Endothelial cell of umbilical vein (primary cell): ENCODE results near the gene MCUR1. TPM values are rescaled to one million over a fixed set of nuclear protein-coding genes. Genes with fewer than 3 reads are reported as not detected.

Experiments
- BruUV-seq: library from RNA; stranded (reverse); fragments of 400-500 nt; replicated peaks from 2 replicates; lab custom pipeline; 2021; lab: Mats Ljungman, UMichigan
- CTCF ChIA-PET: fragments of 300-600, 350-600 bp; sonication (Branson Sonifier 250); formaldehyde crosslinking; loops from one replicate; lab custom pipeline; 2021; ENCODE audit warnings: antibody characterized with exemption, inconsistent platforms; lab: Charles Lee
- POLR2A ChIA-PET: fragments of 300-600, 350-600 bp; sonication (Branson Sonifier 250); formaldehyde crosslinking; loops from one replicate; lab custom pipeline; 2021; ENCODE audit warnings: antibody characterized with exemption, inconsistent platforms; lab: Charles Lee
- DNase-seq: peaks from one replicate; pipeline ENCODE4 v3.0.0-alpha.2; 2011; ENCODE audit warnings: low read depth, low spot score
- FAIRE-seq: peaks from 2 replicates; lab custom pipeline; 2011; peaks lifted over from hg19 to GRCh38; lab: Jason Lieb, UNC
- H2AFZ ChIP-seq: 2 replicates; pipeline ENCODE4 v1.6.0; 2012; ENCODE audit warnings: low read depth, low read length, control low read depth, inconsistent platforms
- H3K27ac ChIP-seq: 2 replicates; pipeline ENCODE4 v1.5.1; 2011; ENCODE audit warnings: low read depth, mild to moderate bottlenecking, control low read depth, low read length, moderate library complexity; ENCODE audit not compliant: insufficient read depth
- H3K27me3 ChIP-seq, 2 experiments: 2 replicates each; pipeline versions ENCODE4 v1.6.0 to v1.6.1; 2011; ENCODE audit warnings: low read length in 2 of 2, mixed read lengths in 1 of 2; ENCODE audit not compliant: control insufficient read depth in 2 of 2, insufficient read depth in 2 of 2
- H3K36me3 ChIP-seq, 2 experiments: 2 replicates in 1 of 2; 3 replicates in 1 of 2; pipeline ENCODE4 v1.5.1; 2011; ENCODE audit warnings: low read length in 2 of 2, mild to moderate bottlenecking in 1 of 2, moderate library complexity in 1 of 2; ENCODE audit not compliant: control insufficient read depth in 2 of 2, insufficient read depth in 2 of 2; ENCODE audit errors: extremely low read depth in 1 of 2
- H3K4me1 ChIP-seq: 3 replicates; pipeline ENCODE4 v1.5.1; 2011; ENCODE audit warnings: mild to moderate bottlenecking, low read length; ENCODE audit not compliant: control insufficient read depth, insufficient read depth; ENCODE audit errors: extremely low read depth
- H3K4me2 ChIP-seq: 2 replicates; pipeline ENCODE4 v1.6.1; 2011; ENCODE audit warnings: low read length, control low read depth, mixed read lengths; ENCODE audit not compliant: insufficient read depth
- H3K4me3 ChIP-seq, 3 experiments: fragments of 200-600 bp in 1 of 3; sonication (generic), shearing (Covaris generic) in 1 of 3; replicated peaks in 1 of 3; 2 replicates each; pipeline ENCODE4 v1.5.1; 2011 to 2016; ENCODE audit warnings: control low read depth in 3 of 3, low read length in 3 of 3, mild to moderate bottlenecking in 2 of 3, inconsistent platforms in 1 of 3, low read depth in 1 of 3, moderate library complexity in 1 of 3; ENCODE audit not compliant: insufficient read depth in 1 of 3
- H3K79me2 ChIP-seq: 2 replicates; pipeline ENCODE4 v1.6.0; 2012; ENCODE audit warnings: low read length, inconsistent platforms; ENCODE audit not compliant: control insufficient read depth, insufficient read depth
- H3K9ac ChIP-seq: replicated peaks from 2 replicates; pipeline ENCODE3; 2011; ENCODE audit warnings: low read length, control low read depth; ENCODE audit not compliant: insufficient read depth; ENCODE audit errors: extremely low read depth
- H3K9me1 ChIP-seq: replicated peaks from 3 replicates; pipeline ENCODE4 v1.6.0; 2011; ENCODE audit warnings: mild to moderate bottlenecking, low read length; ENCODE audit not compliant: control insufficient read depth, insufficient read depth; ENCODE audit errors: extremely low read depth
- H3K9me3 ChIP-seq: replicated peaks from 2 replicates; pipeline ENCODE4 v1.5.1; 2012; ENCODE audit warnings: low read length, inconsistent platforms; ENCODE audit not compliant: control insufficient read depth, insufficient read depth
- H4K20me1 ChIP-seq: replicated peaks from 2 replicates; pipeline ENCODE3; 2011; ENCODE audit warnings: mild to moderate bottlenecking, low read length; ENCODE audit not compliant: control insufficient read depth, insufficient read depth; ENCODE audit errors: extremely low read depth
- CTCF ChIP-seq, 2 donors: IDR thresholded peaks; 1 replicate in 1 of 2; 2 replicates in 1 of 2; pipeline ENCODE4 v1.5.1; 2011; ENCODE audit warnings: low read length in 2 of 2, mild to moderate bottlenecking in 2 of 2, moderate library complexity in 2 of 2, control low read depth in 1 of 2, inconsistent platforms in 1 of 2, low read depth in 1 of 2; ENCODE audit not compliant: insufficient read depth in 1 of 2; ENCODE audit errors: extremely low read depth in 1 of 2
- EZH2 ChIP-seq: IDR thresholded peaks from 2 replicates; pipeline ENCODE4 v1.6.1; 2012; ENCODE audit warnings: borderline replicate concordance, low read depth, mild to moderate bottlenecking, moderate library complexity, low read length, inconsistent platforms; ENCODE audit not compliant: severe bottlenecking
- FOS ChIP-seq: IDR thresholded peaks from 2 replicates; pipeline ENCODE4 v1.6.1; 2011; ENCODE audit warnings: mild to moderate bottlenecking, low read length, moderate library complexity, borderline replicate concordance; ENCODE audit not compliant: insufficient read depth
- GATA2 ChIP-seq: IDR thresholded peaks from 2 replicates; pipeline ENCODE4 v1.7.0; 2011; ENCODE audit warnings: low read depth, mild to moderate bottlenecking, moderate library complexity, mixed read lengths, low read length; ENCODE audit not compliant: insufficient read length, insufficient read depth
- JUN ChIP-seq: IDR thresholded peaks from 2 replicates; pipeline ENCODE4 v1.6.1; 2011; ENCODE audit warnings: borderline replicate concordance, low read depth; ENCODE audit not compliant: insufficient read length, insufficient read depth
- MAX ChIP-seq: IDR thresholded peaks from 2 replicates; pipeline ENCODE4 v1.6.1; 2011; ENCODE audit not compliant: insufficient read depth, insufficient read length
- MYC ChIP-seq: IDR thresholded peaks from one replicate; pipeline ENCODE4 v1.6.1; 2011; ENCODE audit warnings: mild to moderate bottlenecking, low read depth, low read length
- POLR2A ChIP-seq: IDR thresholded peaks from 2 replicates; pipeline ENCODE4 v1.6.1; 2012; ENCODE audit warnings: low read depth, mild to moderate bottlenecking, control low read depth, low read length
- POLR2AphosphoS5 ChIP-seq: IDR thresholded peaks from 2 replicates; pipeline ENCODE4 v1.6.1; 2012; ENCODE audit warnings: low read depth, mild to moderate bottlenecking, control low read depth, low read length, moderate library complexity; ENCODE audit not compliant: insufficient read depth
- dilution Hi-C: fragments of 300-500 bp; cut with MboI; formaldehyde crosslinking; loops from one replicate; pipeline ENCODE4 v1.15.0; 2019; ENCODE audit warnings: low sequenced_read_pairs; ENCODE audit not compliant: extremely low pct_ligation_motif_present
- intact Hi-C: fragments of 100-400 bp; cut with micrococcal nuclease; formaldehyde crosslinking; loops from one replicate; pipeline ENCODE4 v1.10.0; 2022
- polyA plus RNA-seq, 4 experiments: library from polyadenylated mRNA; depleted of rRNA in 3 of 4; stranded (reverse) in 3 of 4; unstranded in 1 of 4; fragments of >200 nt; gene quantifications; 2 replicates each; pipeline versions ENCODE4 v1.2.1 to v1.2.3, GENCODE V29; 2011 to 2012; ENCODE audit warnings: missing spikeins in 1 of 4
- total RNA-seq: library from RNA; stranded (reverse); gene quantifications from 2 replicates; pipeline ENCODE4 v1.2.3, GENCODE V29; 2021

Gene MCUR1
- total and polyA plus RNA-seq, 2 donors (not counting 3 experiments of a cell fraction or from before 2014, with no cell fraction given), result 6.2 to 21.2 TPM

GRCh38 chr6:13848522-13849150, 34.3 kb upstream of the MCUR1 start:
- dilution Hi-C loops (no loop called here), intact Hi-C loops (no loop called here)
- H3K27me3 ChIP-seq, result no peaks in the 10 kb centered on the region
- H3K9me1 ChIP-seq, result no peaks in the 10 kb centered on the region
- BruUV-seq, result no TSS peak
- CTCF ChIA-PET, result interaction anchor here (0.5 to 1.3 kb wide), 2 partner anchors 19 to 60 kb away, joined by 3 read pairs; no protein-coding TSS in a partner anchor
- no peaks in the 10 kb centered on the region for H3K36me3 ChIP-seq
- H3K4me3 ChIP-seq, result no peak overlapping the region
- FAIRE-seq (no peak), DNase-seq (no peak)
- no peak overlapping the region for H3K9ac ChIP-seq
- H4K20me1 ChIP-seq, result no peaks in the 10 kb centered on the region
- no peaks in the 10 kb centered on the region for H3K9me3 ChIP-seq
- H3K79me2 ChIP-seq, result no peaks in the 10 kb centered on the region
- no peak overlapping the region for H2AFZ ChIP-seq
- H3K4me2 ChIP-seq, result no peak overlapping the region
- no peaks in the 10 kb centered on the region for H3K4me1 ChIP-seq
- POLR2A ChIA-PET, result no interaction called here
- H3K27ac ChIP-seq, result no peak overlapping the region
- TF ChIP-seq MYC, result no peak
- TF ChIP-seq CTCF (IDR thresholded peaks at IDR 0.05; ENCODE audit: extremely low read depth in 1 of 2, insufficient read depth in 1 of 2, low read depth in 1 of 2, low read length in 2 of 2), result no peak
- no peak for TF ChIP-seq POLR2A
- TF ChIP-seq EZH2, result no peak
- no peak for TF ChIP-seq JUN
- TF ChIP-seq FOS, result no peak
- TF ChIP-seq GATA2, result no peak
- no peak for TF ChIP-seq POLR2AphosphoS5
- TF ChIP-seq MAX, result no peak
